Natural killer cell treated with Interleukin-12 subunit alpha and Interleukin-12 subunit beta and Interleukin-15 and Interleukin-18, amount 100 ng/mL, for 72 hours (primary cell): ENCODE results near the gene PLA2G1B. TPM values are rescaled to one million over a fixed set of nuclear protein-coding genes. Genes with fewer than 3 reads are reported as not detected.

Source experiments
- ATAC-seq, 2 donors: fragments of 150-1000 bp; cut with Tn5 transposase in 1 of 2; sonication (Bioruptor Pico), chemical (Tn5 transposase) in 1 of 2; 2 replicates each; pipeline ENCODE4 v1.10.0; 2021
- DNase-seq: peaks from one replicate; pipeline ENCODE4 v3.0.0; 2022; ENCODE audit warnings: low spot score
- H3K27ac Mint-ChIP-seq, 2 donors: 1 replicate in 1 of 2; 2 replicates in 1 of 2; pipeline ENCODE4 v1.8.0; 2022; ENCODE audit warnings: mixed read lengths in 2 of 2, mild to moderate bottlenecking in 1 of 2, moderate library complexity in 1 of 2
- H3K27me3 Mint-ChIP-seq, 2 donors: 1 replicate in 1 of 2; 2 replicates in 1 of 2; pipeline ENCODE4 v1.8.0; 2022; ENCODE audit warnings: mixed read lengths in 2 of 2
- H3K36me3 Mint-ChIP-seq: one replicate; pipeline ENCODE4 v1.8.0; 2022; ENCODE audit warnings: mixed read lengths
- H3K4me1 Mint-ChIP-seq, 2 donors: 1 replicate in 1 of 2; 2 replicates in 1 of 2; pipeline ENCODE4 v1.8.0; 2022; ENCODE audit warnings: low read depth in 2 of 2, mixed read lengths in 2 of 2, mild to moderate bottlenecking in 1 of 2
- H3K4me3 Mint-ChIP-seq: one replicate; pipeline ENCODE4 v1.8.0; 2022; ENCODE audit warnings: mixed read lengths
- H3K9me3 Mint-ChIP-seq: 2 replicates; pipeline ENCODE4 v1.8.0; 2022; ENCODE audit warnings: mixed read lengths
- total RNA-seq, 2 donors: library from RNA; stranded (reverse); gene quantifications; one replicate each; pipeline ENCODE4 v1.2.3, GENCODE V29; 2022

Gene PLA2G1B
- not detected for total RNA-seq

GRCh38 chr12:120327593-120327992 is at the start of gene PLA2G1B:
Gene PLA2G1B (minus strand): TSS chr12:120327779. CDS start chr12:120327753, 26 bp downstream.
- H3K36me3 Mint-ChIP-seq, result no peaks in the 10 kb centered on the region
- H3K27me3 Mint-ChIP-seq, result no peaks in the 10 kb centered on the region
- no peak for DNase-seq
- H3K4me1 Mint-ChIP-seq, result peaks cover 9 to 11% of the 10 kb centered on the region in 2 donors
- ATAC-seq, result no peak
- H3K9me3 Mint-ChIP-seq, result no peaks in the 10 kb centered on the region
- no peak within 1 kb of the TSS for H3K4me3 Mint-ChIP-seq
- no peak within 1 kb of the TSS for H3K27ac Mint-ChIP-seq

DNA sequence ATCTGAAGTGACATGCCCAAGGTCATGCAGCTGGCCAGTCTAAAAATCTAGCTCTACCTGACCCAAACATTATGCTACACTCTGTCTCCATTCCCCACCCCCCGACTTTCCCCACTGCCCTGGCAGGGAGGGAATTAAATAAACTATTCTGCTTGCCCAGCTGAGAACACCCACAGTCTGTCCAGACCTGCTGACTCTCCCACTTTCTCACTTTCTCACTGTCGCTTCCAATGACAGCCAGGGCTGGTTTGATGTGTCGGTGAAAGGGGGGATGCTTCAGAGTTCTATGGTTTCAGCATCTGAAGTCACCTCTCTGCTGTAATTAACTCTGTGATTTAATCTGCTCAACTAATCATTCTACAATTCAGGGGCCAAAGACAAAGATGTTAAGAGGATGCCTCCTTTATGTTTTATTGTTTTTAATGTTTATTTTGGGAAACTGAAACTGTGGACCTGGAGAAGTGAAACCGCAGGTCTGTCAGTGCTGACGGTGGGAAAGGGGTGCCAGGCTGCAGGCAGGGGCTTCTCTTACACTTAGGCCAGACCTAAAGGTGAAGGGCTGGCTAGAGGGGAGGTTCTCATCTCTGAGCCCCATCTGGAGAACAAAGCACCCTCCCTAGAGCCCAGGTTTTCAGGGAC is 49.5 kb upstream of the PLA2G1B start:
- Mint-ChIP-seq H3K4me1 (no peaks in the 10 kb centered on the region), H3K9me3 (no peaks in the 10 kb centered on the region), H3K27ac (no peak overlapping the region), H3K27me3 (peaks cover 25 to 67% of the 10 kb centered on the region in 2 donors), H3K4me3 (no peak overlapping the region), H3K36me3 (no peaks in the 10 kb centered on the region)
- ATAC-seq (no peak), DNase-seq (no peak)

- H3K27me3 Mint-ChIP-seq, result peaks cover 30 to 67% of the 10 kb centered on the region in 2 donors
- no peaks in the 10 kb centered on the region for H3K36me3 Mint-ChIP-seq
- H3K27ac Mint-ChIP-seq, result no peak overlapping the region
- no peak overlapping the region for H3K4me3 Mint-ChIP-seq
- ATAC-seq, result no peak
- DNase-seq, result no peak
- H3K9me3 Mint-ChIP-seq, result no peaks in the 10 kb centered on the region
- no peaks in the 10 kb centered on the region for H3K4me1 Mint-ChIP-seq
Observed at GRCh38 chr12:120376416-120376815, 48.8 kb upstream of the PLA2G1B start.

DNA sequence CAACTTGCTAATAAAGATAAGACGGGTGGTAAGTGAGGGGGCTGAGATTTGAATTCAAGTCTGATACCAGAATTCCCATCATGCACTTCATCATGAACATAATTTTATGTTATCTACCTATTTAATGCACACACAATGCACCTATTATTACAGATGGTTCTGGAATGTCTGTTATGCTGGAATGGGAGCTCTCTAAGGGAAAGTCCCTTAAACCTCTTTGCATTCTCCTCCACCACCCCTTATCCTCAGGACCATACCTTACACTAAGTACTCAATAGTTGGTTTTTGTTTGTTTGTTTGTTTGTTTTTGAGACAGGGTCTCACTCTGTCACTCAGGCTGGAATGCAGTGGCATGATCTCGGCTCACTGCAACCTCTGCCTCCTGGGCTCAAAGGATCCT is 48.4 kb upstream of the PLA2G1B start:
- Mint-ChIP-seq H3K27ac (no peak overlapping the region), H3K36me3 (no peaks in the 10 kb centered on the region), H3K4me3 (no peak overlapping the region), H3K4me1 (no peaks in the 10 kb centered on the region), H3K9me3 (no peaks in the 10 kb centered on the region), H3K27me3 (peaks cover 30 to 68% of the 10 kb centered on the region in 2 donors)
- ATAC-seq (no peak), DNase-seq (no peak)

DNA sequence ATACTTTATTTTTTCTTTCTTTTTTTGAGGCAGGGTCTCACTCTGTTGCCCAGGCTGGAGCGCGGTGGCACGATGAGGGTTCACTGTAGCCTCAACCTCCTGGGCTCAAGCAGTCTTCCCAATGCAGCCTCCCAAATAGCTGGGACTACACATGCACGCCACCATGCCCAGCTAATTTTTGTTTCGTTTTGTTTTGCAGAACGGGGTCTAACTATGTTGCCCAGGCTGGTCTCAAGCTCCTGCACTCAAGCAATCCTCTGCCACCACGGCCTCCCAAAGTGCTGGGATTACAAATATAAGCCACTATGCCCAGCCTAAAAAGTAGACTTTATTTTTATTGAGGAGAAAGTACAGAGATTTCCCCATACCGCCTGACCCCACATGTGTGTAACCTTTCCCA is 46.1 kb upstream of the PLA2G1B start:
- Mint-ChIP-seq H3K36me3 (no peaks in the 10 kb centered on the region), H3K27me3 (peaks cover 43 to 78% of the 10 kb centered on the region in 2 donors), H3K9me3 (no peaks in the 10 kb centered on the region), H3K4me1 (peaks cover 6 to 13% of the 10 kb centered on the region in 2 donors), H3K27ac (no peak overlapping the region), H3K4me3 (no peak overlapping the region)
- ATAC-seq, result no peak
- no peak for DNase-seq

DNA sequence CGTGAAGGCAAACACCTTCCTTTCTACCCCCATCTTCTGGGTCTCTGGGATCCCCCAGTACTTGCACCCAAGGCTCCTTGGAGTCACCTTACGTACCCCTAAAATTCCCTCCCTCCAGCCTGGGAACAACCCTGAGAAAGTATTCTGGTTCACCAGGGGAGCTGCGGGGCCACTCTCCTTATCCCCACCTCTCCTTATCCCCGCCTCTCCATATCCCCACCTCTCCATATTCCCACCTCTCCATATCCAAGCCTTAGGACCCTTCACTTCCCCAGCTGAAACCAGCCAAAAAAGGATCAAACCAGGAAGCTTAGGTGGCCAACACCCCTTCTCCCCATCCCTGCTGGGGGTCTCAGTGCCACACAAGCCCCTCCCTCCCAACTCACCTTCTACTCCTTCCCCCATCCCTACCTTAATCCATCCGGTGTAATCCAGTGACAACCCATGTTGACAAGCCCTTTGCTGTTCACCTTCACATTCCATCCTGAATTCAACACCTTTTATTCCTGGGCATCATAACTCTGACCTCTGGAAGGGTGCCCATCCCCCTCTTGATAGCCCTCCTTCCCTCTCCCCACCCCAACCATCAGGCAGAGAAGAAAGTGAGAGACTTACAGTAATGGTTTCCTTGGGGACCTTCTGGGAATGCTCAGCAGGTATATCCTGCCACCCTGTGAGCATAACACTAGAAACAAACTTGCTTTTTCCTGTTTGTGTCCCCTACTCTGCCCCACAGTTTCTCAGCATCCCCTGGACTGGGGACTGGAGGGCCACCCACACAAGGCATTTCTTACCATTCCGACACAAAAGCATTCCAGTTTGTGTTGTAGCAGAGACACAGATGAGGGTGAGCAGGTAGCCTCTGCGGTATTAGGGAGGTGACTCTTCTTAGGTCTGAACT is 43.0 kb upstream of the PLA2G1B start:
- peaks cover 48 to 72% of the 10 kb centered on the region in 2 donors for H3K27me3 Mint-ChIP-seq
- H3K4me3 Mint-ChIP-seq, result peak overlapping the region; percentile 63
- ATAC-seq, result no peak
- peaks cover 6 to 13% of the 10 kb centered on the region in 2 donors for H3K4me1 Mint-ChIP-seq
- no peak for DNase-seq
- H3K36me3 Mint-ChIP-seq, result no peaks in the 10 kb centered on the region
- no peak overlapping the region for H3K27ac Mint-ChIP-seq
- H3K9me3 Mint-ChIP-seq, result no peaks in the 10 kb centered on the region

DNA sequence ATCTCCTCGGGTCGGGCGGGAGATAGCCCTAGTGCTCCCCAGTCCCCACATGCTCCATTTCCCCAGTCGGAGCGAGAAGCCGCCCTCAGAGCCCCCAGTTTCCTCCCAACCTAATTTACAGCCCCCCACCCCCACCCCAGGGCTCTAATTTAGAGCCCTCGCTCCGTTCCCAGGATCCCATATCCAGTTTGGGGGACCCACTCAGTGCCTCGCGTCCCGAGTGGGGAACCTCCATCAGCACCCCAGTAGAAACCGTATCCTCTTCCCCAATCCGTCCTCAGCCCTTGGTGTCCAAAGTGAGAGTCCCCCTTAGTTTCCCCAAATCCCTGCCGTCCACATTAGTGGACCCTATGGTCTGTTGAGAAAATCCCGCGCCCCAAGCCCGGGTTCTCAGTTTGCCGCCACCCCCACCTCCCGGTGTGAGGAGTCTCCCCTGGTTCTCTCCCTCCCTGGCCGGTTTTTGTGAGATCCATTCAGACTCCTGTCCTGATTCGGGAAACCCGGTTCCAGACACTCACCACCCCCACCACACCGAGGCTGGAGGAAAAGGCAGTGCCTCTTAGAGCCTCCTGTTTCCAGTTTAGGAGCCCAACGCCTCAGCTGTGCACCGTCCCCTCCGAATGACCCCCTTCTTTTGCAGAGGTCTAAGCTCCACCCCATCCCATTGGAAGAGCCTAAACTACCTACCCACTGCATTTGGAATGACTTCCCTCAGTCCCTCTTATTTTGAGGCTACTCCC is 42.2 kb upstream of the PLA2G1B start:
- Mint-ChIP-seq H3K36me3 (no peaks in the 10 kb centered on the region), H3K9me3 (no peaks in the 10 kb centered on the region), H3K4me1 (peaks cover 6 to 13% of the 10 kb centered on the region in 2 donors), H3K27ac (no peak overlapping the region), H3K27me3 (peaks cover 50 to 63% of the 10 kb centered on the region in 2 donors), H3K4me3 (peak overlapping the region; percentile 63)
- DNase-seq, result peak; percentile 54
- ATAC-seq, result no peak

DNA sequence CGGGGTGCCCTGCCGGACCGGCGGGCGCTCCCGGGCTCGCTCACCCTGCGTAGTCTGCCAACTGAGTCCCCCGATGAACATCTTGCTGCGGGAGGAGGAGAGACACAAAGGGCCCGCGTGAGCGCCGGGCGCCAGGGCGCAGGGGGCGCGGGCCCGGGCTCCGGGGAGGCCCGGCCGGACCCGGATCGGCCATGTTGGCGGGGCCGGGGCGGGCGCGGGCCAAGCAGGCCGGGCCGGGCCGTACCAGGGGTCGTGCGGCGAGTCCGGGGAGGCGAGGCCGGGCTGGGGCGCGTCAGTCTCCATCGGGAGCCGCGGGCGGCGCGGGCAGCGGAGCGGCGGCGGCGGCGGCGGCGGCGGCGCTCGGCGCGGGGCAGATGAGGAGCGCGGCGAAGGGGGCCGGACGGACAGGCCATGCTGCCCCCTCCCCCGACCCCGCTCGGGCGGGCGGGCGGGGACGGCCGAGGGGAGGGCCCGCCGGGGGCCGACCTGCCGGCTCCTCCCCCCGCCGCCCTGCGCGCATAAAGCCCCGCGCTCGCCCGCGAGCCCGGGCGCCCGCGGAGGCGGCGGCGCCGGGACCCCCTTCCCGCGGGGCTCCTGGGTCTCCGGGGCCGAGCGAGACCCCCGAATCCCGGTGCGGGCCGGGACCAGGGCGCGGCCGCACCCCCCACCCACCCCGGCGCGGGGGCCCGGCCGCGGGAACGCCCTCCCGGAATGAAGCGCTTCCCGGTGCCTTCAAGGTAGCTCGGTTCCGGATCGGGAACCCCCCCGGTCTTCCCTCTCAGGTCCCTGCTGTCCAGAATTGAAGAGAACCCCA is 41.4 kb upstream of the PLA2G1B start, which contains the start of gene MSI1:
MSI1 (minus strand) TSS at position 376 of the 814 bp plus-strand sequence; CDS start at position 303, 73 bp downstream.
- ATAC-seq (peak; percentile 26 to 31), DNase-seq (peak; percentile 47)
- Mint-ChIP-seq H3K36me3 (no peaks in the 10 kb centered on the region), H3K9me3 (no peaks in the 10 kb centered on the region), H3K4me3 (peak within 1 kb of the TSS; percentile 63), H3K27me3 (peaks cover 47 to 59% of the 10 kb centered on the region in 2 donors), H3K4me1 (peaks cover 6 to 13% of the 10 kb centered on the region in 2 donors), H3K27ac (no peak within 1 kb of the TSS)

DNA sequence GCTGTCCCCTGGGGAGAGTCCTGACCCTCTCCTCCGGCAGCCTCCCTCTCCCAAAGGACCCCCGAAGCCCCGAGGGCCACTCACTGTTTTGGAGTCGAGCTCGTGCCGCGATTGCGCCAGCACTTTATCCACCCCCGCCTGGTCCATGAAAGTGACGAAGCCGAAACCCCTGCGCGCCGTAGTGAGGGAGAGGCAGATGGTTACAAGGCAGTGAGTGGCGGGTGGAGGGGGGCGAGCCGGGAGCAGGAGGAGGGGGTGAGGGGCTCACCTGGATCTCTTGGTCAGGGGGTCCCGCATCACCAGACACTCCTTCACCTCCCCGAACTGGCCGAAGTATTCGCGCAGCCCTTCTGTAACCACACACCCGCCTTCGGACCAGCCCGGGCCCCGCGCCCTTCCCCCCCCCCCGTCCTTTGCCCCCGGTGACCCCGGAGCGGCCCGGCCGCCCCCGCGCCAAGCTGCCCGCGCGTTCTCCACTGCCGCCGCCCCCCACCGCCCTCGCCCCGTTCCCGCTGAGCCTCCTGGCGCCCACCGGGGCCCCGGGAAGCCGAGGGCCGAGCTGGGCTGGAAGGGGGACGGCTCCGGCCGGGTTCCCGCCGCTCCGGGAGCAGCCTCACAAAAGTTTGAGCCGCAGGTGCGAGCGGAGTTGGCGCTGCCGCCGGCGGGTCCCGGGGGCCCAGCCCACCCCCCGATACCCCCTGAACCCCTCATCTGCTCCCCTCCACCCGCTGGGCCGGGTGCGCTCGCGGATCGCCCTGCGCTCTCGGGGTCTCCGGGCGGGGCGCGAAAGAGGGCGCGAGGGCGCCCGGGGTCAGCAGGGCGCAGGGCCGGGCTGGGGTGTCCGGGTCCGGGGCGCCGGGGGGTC is 40.6 kb upstream of the PLA2G1B start:
- ATAC-seq (peak in 1 of 2 donors; percentile 18), DNase-seq (no peak)
- Mint-ChIP-seq H3K27ac (no peak overlapping the region), H3K36me3 (no peaks in the 10 kb centered on the region), H3K4me1 (peaks cover 6 to 13% of the 10 kb centered on the region in 2 donors), H3K4me3 (no peak overlapping the region), H3K9me3 (no peaks in the 10 kb centered on the region), H3K27me3 (peaks cover 52 to 63% of the 10 kb centered on the region in 2 donors)

DNA sequence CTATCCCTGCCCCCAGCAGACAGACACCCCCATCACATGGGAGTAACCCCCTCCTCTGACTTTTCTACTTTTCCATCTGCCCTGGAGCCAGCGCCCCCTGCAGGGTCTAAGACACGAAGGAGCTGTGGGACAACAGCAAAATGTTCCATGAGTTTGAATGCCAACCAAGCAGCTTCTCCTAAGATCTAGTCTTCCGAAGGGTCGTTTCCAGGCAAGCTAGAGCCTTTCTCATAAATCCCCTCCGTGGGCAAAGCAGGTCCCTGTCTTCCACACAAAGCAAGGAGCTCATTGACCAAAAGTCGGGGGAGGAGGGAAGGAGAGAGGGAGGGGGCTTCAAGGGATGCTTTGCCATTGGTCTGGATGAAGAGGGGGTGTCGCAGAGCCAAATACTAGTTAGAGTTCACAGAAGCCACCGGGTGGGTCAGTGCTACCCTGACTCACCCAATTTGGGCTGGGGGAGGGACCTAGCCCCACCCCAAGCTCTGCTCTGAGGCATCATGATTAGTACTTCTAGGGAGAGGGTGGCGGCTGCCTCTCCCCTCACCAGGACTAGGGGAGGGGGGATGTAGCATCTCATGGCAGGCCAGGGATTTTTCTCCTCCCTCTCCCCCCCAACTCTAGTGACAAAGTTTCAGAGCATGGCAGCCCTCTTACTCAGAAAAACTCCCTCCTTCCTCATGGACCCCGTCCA is 39.8 kb upstream of the PLA2G1B start:
- Mint-ChIP-seq H3K4me3 (no peak overlapping the region), H3K27me3 (peaks cover 59 to 65% of the 10 kb centered on the region in 2 donors), H3K9me3 (no peaks in the 10 kb centered on the region), H3K27ac (no peak overlapping the region), H3K36me3 (no peaks in the 10 kb centered on the region), H3K4me1 (peaks cover 6 to 13% of the 10 kb centered on the region in 2 donors)
- ATAC-seq (no peak), DNase-seq (peak; percentile 54)

- H3K4me1 Mint-ChIP-seq, result peaks cover 6 to 13% of the 10 kb centered on the region in 2 donors
- no peak overlapping the region for H3K27ac Mint-ChIP-seq
- no peaks in the 10 kb centered on the region for H3K36me3 Mint-ChIP-seq
- no peak for DNase-seq
- H3K4me3 Mint-ChIP-seq, result no peak overlapping the region
- H3K27me3 Mint-ChIP-seq, result peaks cover 60 to 65% of the 10 kb centered on the region in 2 donors
- ATAC-seq, result no peak
- H3K9me3 Mint-ChIP-seq, result no peaks in the 10 kb centered on the region
Observed at GRCh38 chr12:120366845-120367232, 39.3 kb upstream of the PLA2G1B start.

GRCh38 chr12:120366341-120366705 is 38.7 kb upstream of the PLA2G1B start:
- Mint-ChIP-seq H3K9me3 (no peaks in the 10 kb centered on the region), H3K36me3 (no peaks in the 10 kb centered on the region), H3K4me3 (no peak overlapping the region), H3K4me1 (peaks cover 6 to 13% of the 10 kb centered on the region in 2 donors), H3K27me3 (peaks cover 55 to 60% of the 10 kb centered on the region in 2 donors), H3K27ac (no peak overlapping the region)
- DNase-seq (no peak), ATAC-seq (no peak)
